Measurements from ENCODE around the gene ATP8B3. TPM values are rescaled to one million over a fixed set of nuclear protein-coding genes. Genes with fewer than 3 reads are reported as not detected.

Gene ATP8B3
- total and polyA plus RNA-seq, 10 of the 15 experiments (the other 5 are each of a cell fraction or from before 2014, with no cell fraction given) = 0.13 to 1.7 (median 0.52) TPM

- TF ChIP-seq CEBPZ (IDR thresholded peaks at IDR 0.05; ENCODE audit: low read depth, low read length) = no peak
- TF ChIP-seq EZH2 (IDR thresholded peaks at IDR 0.05; ENCODE audit: borderline replicate concordance, control insufficient read depth, low read depth, low read length) = no peak
- no peak for TF ChIP-seq MTA2 (IDR thresholded peaks at IDR 0.05; ENCODE audit: low read depth)
- TF ChIP-seq TBL1XR1 (IDR thresholded peaks at IDR 0.05; ENCODE audit: low read depth, low read length) = no peak
- no peak for TF ChIP-seq CREM (IDR thresholded peaks at IDR 0.05; ENCODE audit: low read depth)
- TF ChIP-seq EED (IDR thresholded peaks at IDR 0.05; ENCODE audit: low read depth) = 0 out of 2 replicates have a peak, but pooled peaks have one; percentile 3
- peak; percentile 62 for TF ChIP-seq PKNOX1 (IDR thresholded peaks at IDR 0.05)
- TF ChIP-seq PAX5 (IDR thresholded peaks at IDR 0.05; ENCODE audit: borderline replicate concordance, low read depth, low read length) = no peak
- TF ChIP-seq SREBF2 (IDR thresholded peaks at IDR 0.05; ENCODE audit: low read length) = no peak
- peak; percentile 55 for TF ChIP-seq LARP7 (IDR thresholded peaks at IDR 0.05)
- TF ChIP-seq MLLT1 (IDR thresholded peaks at IDR 0.05) = no peak
- no peak for TF ChIP-seq IRF3 (IDR thresholded peaks at IDR 0.05)
- TF ChIP-seq ZNF622 (IDR thresholded peaks at IDR 0.05) = no peak
- TF ChIP-seq RFX5 (IDR thresholded peaks at IDR 0.05; ENCODE audit: low read depth, low read length) = no peak
- no peak for TF ChIP-seq E2F8 (IDR thresholded peaks at IDR 0.05; ENCODE audit: low read depth, partially characterized antibody)
- TF ChIP-seq NKRF (conservative IDR thresholded peaks at IDR 0.05) = 0 out of 2 replicates have a peak, but pooled peaks have one; percentile 30
Measured at GRCh38 chr19:1855040-1855827, 43.2 kb upstream of the ATP8B3 start (continued).

Measured in GM12878 (cell line).